Spleen (tissue), 7 donors: Measurements from ENCODE around the gene MOCS1.

ENCODE experiments used
- POLR2AphosphoS5 ChIP-seq, 3 donors: sonication (generic); formaldehyde crosslinking; IDR thresholded peaks; one replicate each; pipeline ENCODE4 v1.5.1; 2017; ENCODE audit warnings: antibody characterized with exemption in 3 of 3
- TF ChIP-seq, protein P1 (sequence below), 11 experiments: fragments of 200-600 bp in 7 of 11; fragments of 450-650 bp in 4 of 11; sonication (generic) in 4 of 11; IDR thresholded peaks in 8 of 11; conservative IDR thresholded peaks in 3 of 11; 1 replicate in 7 of 11; 2 replicates in 4 of 11; pipeline versions ENCODE4 v1.4.0 to v1.8.0; 2016 to 2021; ENCODE audit warnings: antibody characterized with exemption in 11 of 11, inconsistent platforms in 4 of 11, mild to moderate bottlenecking in 1 of 11
- donor health status: DM: no; HTN: no; CAD: no; lungs with moderate emphysema.
- donor health status: DM: no; HTN: no; CAD: no.
- donor health status: DM: no; HTN: no; CAD: no.

DNA sequence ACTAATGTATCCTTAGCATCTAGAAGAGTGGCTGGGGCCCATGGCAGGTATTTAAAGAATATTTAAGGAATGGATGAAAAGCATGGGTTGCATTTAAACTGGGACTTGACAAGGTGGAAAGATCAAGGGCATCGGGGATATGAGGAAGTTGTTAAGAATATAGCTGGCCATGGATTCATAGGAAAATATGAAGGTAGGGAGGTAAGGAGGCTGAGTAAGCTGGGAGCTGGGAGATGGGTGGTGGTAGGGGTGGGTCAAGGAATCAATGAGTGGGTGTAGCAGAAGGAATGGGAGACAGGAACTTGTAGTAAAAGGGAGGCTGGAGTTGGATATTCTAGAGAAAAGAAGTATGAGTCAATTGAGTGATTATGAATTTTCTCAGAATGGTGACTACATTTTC is 44.0 kb upstream of the MOCS1 start:
- TF ChIP-seq, protein P1, sequence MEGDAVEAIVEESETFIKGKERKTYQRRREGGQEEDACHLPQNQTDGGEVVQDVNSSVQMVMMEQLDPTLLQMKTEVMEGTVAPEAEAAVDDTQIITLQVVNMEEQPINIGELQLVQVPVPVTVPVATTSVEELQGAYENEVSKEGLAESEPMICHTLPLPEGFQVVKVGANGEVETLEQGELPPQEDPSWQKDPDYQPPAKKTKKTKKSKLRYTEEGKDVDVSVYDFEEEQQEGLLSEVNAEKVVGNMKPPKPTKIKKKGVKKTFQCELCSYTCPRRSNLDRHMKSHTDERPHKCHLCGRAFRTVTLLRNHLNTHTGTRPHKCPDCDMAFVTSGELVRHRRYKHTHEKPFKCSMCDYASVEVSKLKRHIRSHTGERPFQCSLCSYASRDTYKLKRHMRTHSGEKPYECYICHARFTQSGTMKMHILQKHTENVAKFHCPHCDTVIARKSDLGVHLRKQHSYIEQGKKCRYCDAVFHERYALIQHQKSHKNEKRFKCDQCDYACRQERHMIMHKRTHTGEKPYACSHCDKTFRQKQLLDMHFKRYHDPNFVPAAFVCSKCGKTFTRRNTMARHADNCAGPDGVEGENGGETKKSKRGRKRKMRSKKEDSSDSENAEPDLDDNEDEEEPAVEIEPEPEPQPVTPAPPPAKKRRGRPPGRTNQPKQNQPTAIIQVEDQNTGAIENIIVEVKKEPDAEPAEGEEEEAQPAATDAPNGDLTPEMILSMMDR (IDR thresholded peaks at IDR 0.05 in 8 of 11, conservative IDR thresholded peaks at IDR 0.05 in 3 of 11), result no peak
- TF ChIP-seq POLR2AphosphoS5 (IDR thresholded peaks at IDR 0.05), result no peak
